Measurements from ENCODE around the gene BMP15. TPM values are rescaled to one million over a fixed set of nuclear protein-coding genes. Genes with fewer than 3 reads are reported as not detected.

Gene BMP15
- polyA plus RNA-seq, 1 experiment: not detected

DNA sequence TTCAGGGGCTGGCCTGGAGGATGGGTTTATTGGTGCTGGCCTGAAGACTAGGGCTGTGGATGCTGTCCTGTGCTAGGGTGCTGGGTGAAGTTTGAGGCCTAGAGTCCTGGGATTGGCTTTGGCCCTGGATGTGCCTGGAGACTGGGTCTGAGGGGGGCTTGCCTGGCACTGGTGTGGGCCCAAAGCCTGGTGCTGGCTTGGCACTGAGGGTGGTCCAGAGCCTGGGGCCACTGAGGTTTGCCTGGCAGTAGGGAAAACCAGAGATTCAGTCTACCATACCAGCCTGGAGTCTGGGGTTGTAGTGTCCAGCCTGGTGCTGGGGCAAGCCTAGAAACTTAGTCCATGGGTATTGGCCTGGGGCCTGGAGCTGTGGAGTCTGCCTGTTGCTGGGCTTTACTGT is 16.6 kb downstream of the BMP15 start:
- no peak for DNase-seq (ENCODE audit: low read depth, low spot score)
- ChIA-PET POLR2A (no interaction called here), CTCF (no interaction called here)
- Histone ChIP-seq H3K27me3 (ENCODE audit: control insufficient read depth, insufficient read depth, low read length) (no peaks in the 10 kb centered on the region), H3K4me3 (ENCODE audit: low read depth, low read length) (no peak overlapping the region), H3K27ac (ENCODE audit: low read depth, low read length) (no peak overlapping the region), H3K9me3 (ENCODE audit: control insufficient read depth, insufficient read depth, low read length) (no peaks in the 10 kb centered on the region)
- TF ChIP-seq, protein P1, sequence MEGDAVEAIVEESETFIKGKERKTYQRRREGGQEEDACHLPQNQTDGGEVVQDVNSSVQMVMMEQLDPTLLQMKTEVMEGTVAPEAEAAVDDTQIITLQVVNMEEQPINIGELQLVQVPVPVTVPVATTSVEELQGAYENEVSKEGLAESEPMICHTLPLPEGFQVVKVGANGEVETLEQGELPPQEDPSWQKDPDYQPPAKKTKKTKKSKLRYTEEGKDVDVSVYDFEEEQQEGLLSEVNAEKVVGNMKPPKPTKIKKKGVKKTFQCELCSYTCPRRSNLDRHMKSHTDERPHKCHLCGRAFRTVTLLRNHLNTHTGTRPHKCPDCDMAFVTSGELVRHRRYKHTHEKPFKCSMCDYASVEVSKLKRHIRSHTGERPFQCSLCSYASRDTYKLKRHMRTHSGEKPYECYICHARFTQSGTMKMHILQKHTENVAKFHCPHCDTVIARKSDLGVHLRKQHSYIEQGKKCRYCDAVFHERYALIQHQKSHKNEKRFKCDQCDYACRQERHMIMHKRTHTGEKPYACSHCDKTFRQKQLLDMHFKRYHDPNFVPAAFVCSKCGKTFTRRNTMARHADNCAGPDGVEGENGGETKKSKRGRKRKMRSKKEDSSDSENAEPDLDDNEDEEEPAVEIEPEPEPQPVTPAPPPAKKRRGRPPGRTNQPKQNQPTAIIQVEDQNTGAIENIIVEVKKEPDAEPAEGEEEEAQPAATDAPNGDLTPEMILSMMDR (IDR thresholded peaks at IDR 0.05; ENCODE audit: low read depth, low read length): no peak

DNA sequence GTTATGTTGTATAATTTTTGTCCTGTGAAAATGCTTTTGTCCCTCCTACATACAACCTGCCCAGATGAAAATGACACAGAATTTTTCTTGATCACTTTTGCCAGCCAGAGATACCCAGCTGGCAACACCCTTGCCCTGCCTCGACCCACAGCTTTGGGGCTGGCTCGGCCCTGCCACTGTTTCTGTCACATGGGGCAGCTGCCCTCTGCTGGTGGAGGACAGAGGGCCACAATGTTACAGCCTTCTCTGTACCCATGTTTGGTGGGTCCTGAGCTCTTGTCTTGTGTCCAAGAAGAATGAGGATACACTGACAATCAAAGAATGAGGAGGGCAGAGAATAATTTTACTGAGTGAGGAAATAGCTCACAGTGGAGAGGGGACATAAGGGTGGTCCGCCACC is 31.1 kb downstream of the BMP15 start:
- H3K27me3 ChIP-seq (ENCODE audit: control insufficient read depth, insufficient read depth, low read length): no peaks in the 10 kb centered on the region
- H3K27ac ChIP-seq (ENCODE audit: low read depth, low read length): no peak overlapping the region
- ChIA-PET CTCF (no interaction called here), POLR2A (no interaction called here)
- no peaks in the 10 kb centered on the region for H3K9me3 ChIP-seq (ENCODE audit: control insufficient read depth, insufficient read depth, low read length)
- TF ChIP-seq, protein P1 (IDR thresholded peaks at IDR 0.05; ENCODE audit: low read depth, low read length): peak; percentile 28; the same call in 1 of the 2 replicates
- no peak for DNase-seq (ENCODE audit: low read depth, low spot score)
- no peak overlapping the region for H3K4me3 ChIP-seq (ENCODE audit: low read depth, low read length)

DNA sequence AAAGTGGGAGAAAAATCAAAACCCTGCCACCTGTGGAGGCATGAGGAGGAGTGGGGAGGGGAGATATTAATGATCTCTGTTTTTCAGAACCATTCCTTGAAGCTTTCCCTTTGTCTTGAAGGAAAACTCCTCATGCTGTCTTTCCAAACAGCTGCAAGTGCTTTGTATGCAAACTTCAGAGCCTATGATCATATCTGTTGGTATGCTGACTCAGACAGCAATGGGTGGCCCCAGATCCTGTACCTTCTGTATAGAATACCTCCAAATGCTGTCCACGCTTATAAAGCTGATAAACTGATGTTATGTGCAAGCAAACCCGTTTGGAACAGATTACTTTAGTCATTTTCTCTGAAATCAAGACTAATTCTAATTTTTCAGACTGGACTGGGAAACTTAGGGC is 31.9 kb downstream of the BMP15 start:
- Histone ChIP-seq H3K27ac (ENCODE audit: low read depth, low read length) (no peak overlapping the region), H3K4me3 (ENCODE audit: low read depth, low read length) (no peak overlapping the region), H3K9me3 (ENCODE audit: control insufficient read depth, insufficient read depth, low read length) (no peaks in the 10 kb centered on the region), H3K27me3 (ENCODE audit: control insufficient read depth, insufficient read depth, low read length) (no peaks in the 10 kb centered on the region)
- TF ChIP-seq, protein P1 (IDR thresholded peaks at IDR 0.05; ENCODE audit: low read depth, low read length): no peak
- ChIA-PET CTCF (no interaction called here), POLR2A (no interaction called here)
- no peak for DNase-seq (ENCODE audit: low read depth, low spot score)

DNA sequence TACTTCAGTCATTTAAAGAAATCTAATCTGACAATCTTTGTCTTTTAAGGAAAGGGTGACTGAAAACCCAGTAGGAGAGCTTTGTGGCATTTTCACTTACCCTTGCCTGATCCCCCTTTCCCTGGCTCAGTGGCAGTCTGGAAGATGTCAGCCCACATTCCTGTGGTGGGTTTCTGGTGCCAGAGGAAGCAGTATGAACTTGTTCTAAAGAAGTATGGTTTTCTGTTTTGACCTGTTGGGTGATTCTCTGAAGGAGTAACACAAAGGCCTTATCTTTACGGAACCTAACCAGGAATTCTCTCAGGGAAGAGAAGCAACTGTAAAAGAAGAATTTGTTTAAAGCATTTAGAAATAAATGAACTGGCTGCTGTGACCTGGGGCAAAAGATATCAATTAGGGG is 41.9 kb downstream of the BMP15 start:
- Histone ChIP-seq H3K27me3 (ENCODE audit: control insufficient read depth, insufficient read depth, low read length) (no peaks in the 10 kb centered on the region), H3K4me3 (ENCODE audit: low read depth, low read length) (no peak overlapping the region), H3K27ac (ENCODE audit: low read depth, low read length) (no peak overlapping the region), H3K9me3 (ENCODE audit: control insufficient read depth, insufficient read depth, low read length) (no peaks in the 10 kb centered on the region)
- TF ChIP-seq, protein P1 (IDR thresholded peaks at IDR 0.05; ENCODE audit: low read depth, low read length): no peak
- ChIA-PET POLR2A (no interaction called here), CTCF (no interaction called here)
- no peak for DNase-seq (ENCODE audit: low read depth, low spot score)

DNA sequence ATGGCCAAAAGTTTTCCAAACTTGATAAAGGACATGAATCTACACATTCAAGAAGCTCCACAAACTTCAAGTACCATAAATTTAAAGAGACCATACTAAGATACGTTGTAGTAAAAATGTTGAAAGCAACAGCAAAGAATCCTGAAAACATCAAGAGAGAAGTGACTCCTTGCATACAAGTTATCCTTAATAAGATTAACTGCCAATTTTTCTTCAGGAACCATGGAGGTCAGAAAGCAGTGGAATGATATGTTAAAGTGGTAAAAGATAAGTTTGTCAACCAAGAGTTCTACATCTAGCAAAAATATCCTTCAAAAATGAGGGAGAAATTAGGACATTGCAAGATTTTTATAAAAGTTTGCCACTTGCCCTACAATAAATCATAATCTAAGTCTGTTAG is 43.3 kb downstream of the BMP15 start:
- H3K27ac ChIP-seq (ENCODE audit: low read depth, low read length): no peak overlapping the region
- no peak for DNase-seq (ENCODE audit: low read depth, low spot score)
- TF ChIP-seq, protein P1 (IDR thresholded peaks at IDR 0.05; ENCODE audit: low read depth, low read length): no peak
- no peak overlapping the region for H3K4me3 ChIP-seq (ENCODE audit: low read depth, low read length)
- no peaks in the 10 kb centered on the region for H3K27me3 ChIP-seq (ENCODE audit: control insufficient read depth, insufficient read depth, low read length)
- ChIA-PET POLR2A (no interaction called here), CTCF (no interaction called here)
- no peaks in the 10 kb centered on the region for H3K9me3 ChIP-seq (ENCODE audit: control insufficient read depth, insufficient read depth, low read length)

All from AG04450 (cell line).